ENCODE measurements around the gene ATG14. TPM values are rescaled to one million over a fixed set of nuclear protein-coding genes. Genes with fewer than 3 reads are reported as not detected.

ATG14 gene
- total and polyA plus RNA-seq, 8 donors: 3.0 to 8.1 (median 4.7) TPM

GRCh38 chr14:55434805-55435174, 23.2 kb upstream of the ATG14 start:
- intact Hi-C loops (cut with DNase I): loop anchor here in 1 of 3 donors (10.0 kb wide), 1 partner anchor 1040 kb away; no protein-coding TSS in a partner anchor
- DNase-seq: no peak
- WGBS, 2 donors: 12 to 14% methylated on average over 3 of the region's 3 CpGs
- H3K36me3 ChIP-seq: no peaks in the 10 kb centered on the region
- H3K4me1 ChIP-seq: no peaks in the 10 kb centered on the region
- TF ChIP-seq, protein P1, sequence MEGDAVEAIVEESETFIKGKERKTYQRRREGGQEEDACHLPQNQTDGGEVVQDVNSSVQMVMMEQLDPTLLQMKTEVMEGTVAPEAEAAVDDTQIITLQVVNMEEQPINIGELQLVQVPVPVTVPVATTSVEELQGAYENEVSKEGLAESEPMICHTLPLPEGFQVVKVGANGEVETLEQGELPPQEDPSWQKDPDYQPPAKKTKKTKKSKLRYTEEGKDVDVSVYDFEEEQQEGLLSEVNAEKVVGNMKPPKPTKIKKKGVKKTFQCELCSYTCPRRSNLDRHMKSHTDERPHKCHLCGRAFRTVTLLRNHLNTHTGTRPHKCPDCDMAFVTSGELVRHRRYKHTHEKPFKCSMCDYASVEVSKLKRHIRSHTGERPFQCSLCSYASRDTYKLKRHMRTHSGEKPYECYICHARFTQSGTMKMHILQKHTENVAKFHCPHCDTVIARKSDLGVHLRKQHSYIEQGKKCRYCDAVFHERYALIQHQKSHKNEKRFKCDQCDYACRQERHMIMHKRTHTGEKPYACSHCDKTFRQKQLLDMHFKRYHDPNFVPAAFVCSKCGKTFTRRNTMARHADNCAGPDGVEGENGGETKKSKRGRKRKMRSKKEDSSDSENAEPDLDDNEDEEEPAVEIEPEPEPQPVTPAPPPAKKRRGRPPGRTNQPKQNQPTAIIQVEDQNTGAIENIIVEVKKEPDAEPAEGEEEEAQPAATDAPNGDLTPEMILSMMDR (IDR thresholded peaks at IDR 0.05): no peak
- no peaks in the 10 kb centered on the region for H3K9me3 ChIP-seq
- no peak for FAIRE-seq
- H3K27me3 ChIP-seq: no peaks in the 10 kb centered on the region
- no peak overlapping the region for H3K4me3 ChIP-seq
- no peak for ATAC-seq
- no peak overlapping the region for H3K27ac ChIP-seq

DNA sequence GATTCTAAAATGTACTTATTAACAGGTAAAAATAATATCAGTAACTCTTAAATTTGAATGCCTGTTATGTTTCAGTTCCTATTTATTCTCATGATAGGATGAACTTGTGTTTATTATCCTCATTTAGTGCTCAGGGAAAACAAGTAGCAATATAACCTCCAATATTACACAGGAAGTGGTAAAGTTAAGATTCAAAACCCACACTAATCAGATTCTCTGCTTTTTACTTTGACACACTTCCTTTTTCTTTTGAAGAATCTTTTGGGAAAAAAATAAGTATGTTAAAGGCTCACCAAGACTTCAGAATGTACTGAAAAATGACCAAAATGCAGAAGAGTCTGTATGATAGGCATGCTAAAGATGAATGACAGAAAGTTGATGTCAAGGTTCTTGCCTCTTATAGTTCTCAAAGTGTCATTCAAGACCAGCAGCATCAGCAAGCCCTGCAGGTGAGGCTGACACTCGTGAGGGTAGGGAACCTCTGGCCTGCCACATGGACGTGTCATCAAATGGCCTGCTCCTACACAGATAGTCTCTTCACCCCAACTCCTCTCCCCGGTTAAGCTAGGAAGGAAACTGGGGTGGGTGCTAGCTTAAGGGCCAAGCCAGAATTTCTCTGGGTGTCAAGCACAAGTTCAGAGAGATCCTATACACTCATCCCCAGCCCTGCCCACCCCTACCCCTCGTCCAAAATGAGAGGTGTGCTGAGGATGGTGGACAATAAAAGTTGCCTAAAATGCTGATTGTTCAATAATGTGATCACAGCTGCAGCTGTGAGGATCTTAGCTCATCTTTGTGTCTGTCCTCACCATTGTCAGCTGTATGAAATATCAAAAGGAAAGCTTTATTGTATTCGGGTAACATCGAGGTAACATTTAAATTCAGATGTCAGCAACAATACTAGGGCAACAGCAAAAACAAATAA, 22.5 kb upstream of the ATG14 start:
- FAIRE-seq: no peak
- H3K9me3 ChIP-seq: no peaks in the 10 kb centered on the region
- no peaks in the 10 kb centered on the region for H3K27me3 ChIP-seq
- H3K36me3 ChIP-seq: no peaks in the 10 kb centered on the region
- 65 to 72% methylated on average over 6 of the region's 6 CpGs for WGBS, 2 donors
- no peak overlapping the region for H3K27ac ChIP-seq
- no peak overlapping the region for H3K4me3 ChIP-seq
- TF ChIP-seq, protein P1 (IDR thresholded peaks at IDR 0.05): no peak
- no peak for ATAC-seq
- intact Hi-C loops (cut with DNase I): loop anchor here in 1 of 3 donors (10.0 kb wide), 1 partner anchor 1041 kb away; no protein-coding TSS in a partner anchor
- DNase-seq: no peak
- H3K4me1 ChIP-seq: no peaks in the 10 kb centered on the region

- FAIRE-seq: no peak
- intact Hi-C loops (cut with DNase I): loop anchor here in 1 of 3 donors (10.0 kb wide), 1 partner anchor 1042 kb away; no protein-coding TSS in a partner anchor
- TF ChIP-seq, protein P1 (IDR thresholded peaks at IDR 0.05): no peak
- no peaks in the 10 kb centered on the region for H3K9me3 ChIP-seq
- ATAC-seq: no peak
- no peak for DNase-seq
- H3K36me3 ChIP-seq: no peaks in the 10 kb centered on the region
- H3K4me1 ChIP-seq: no peaks in the 10 kb centered on the region
- H3K4me3 ChIP-seq: no peak overlapping the region
- WGBS, 2 donors: 78 to 79% methylated on average over 3 of the region's 3 CpGs
- no peaks in the 10 kb centered on the region for H3K27me3 ChIP-seq
- no peak overlapping the region for H3K27ac ChIP-seq
Measured at GRCh38 chr14:55432628-55433027, 21.0 kb upstream of the ATG14 start.

DNA sequence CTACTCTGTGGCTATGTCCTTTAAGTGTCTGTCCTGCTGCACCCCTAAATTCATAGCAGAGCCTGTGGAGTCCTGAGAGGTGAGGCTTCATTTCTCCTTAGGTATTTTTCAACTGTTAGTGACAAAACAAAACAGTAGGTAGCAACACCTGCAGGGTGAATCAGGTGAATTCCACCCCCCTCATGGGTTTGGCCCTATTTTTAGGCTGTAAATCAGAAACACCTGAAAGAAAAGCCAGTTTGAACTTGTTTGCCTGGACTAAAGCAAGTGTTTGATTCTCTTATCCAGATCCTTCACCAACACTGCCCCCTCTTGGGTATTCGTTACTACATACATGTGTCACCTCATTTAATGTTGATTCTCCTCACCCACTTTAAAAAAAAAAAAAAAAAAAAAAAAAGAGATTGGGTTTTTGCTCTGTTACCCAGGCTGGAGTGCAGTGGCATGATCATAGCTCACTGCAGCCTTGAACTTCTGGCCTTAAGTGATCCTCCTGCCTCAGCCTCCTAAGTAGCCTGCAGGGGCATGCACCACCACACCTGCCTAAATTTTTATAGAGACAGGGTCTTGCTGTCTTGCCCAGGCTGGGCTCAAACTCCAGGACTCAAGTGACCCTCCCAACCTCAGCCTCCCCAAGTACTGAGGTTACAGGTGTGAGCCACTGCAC, 18.5 kb upstream of the ATG14 start:
- ATAC-seq (peak; percentile 66 to 96 (median 92)), DNase-seq (peak in 3 of 6 donors; percentile 24 to 44 (median 36)), FAIRE-seq (no peak)
- Histone ChIP-seq H3K9me3 (no peaks in the 10 kb centered on the region), H3K27me3 (no peaks in the 10 kb centered on the region), H3K36me3 (no peaks in the 10 kb centered on the region), H3K4me3 (no peak overlapping the region), H3K27ac (no peak overlapping the region), H3K4me1 (no peaks in the 10 kb centered on the region)
- WGBS, 2 donors: 4 to 12% methylated on average over 1 of the region's 1 CpG
- intact Hi-C loops (cut with DNase I): loop anchor here in 1 of 3 donors (10.0 kb wide), 1 partner anchor 1045 kb away; no protein-coding TSS in a partner anchor
- TF ChIP-seq, protein P1 (IDR thresholded peaks at IDR 0.05): peak in 3 of 4 donors; percentile 8 to 26 (median 9)

Data from pancreas (tissue), 10 donors.